H9 (cell line): ENCODE data around the gene CENPO. TPM values are rescaled to one million over a fixed set of nuclear protein-coding genes. Genes with fewer than 3 reads are reported as not detected.

Experiments used
- DNase-seq: peaks from one replicate; pipeline ENCODE4 v3.0.0-alpha.2; 2017
- H2AFZ ChIP-seq: one replicate; pipeline ENCODE4 v1.6.1; 2013; ENCODE audit warnings: mild to moderate bottlenecking, low read length, control low read depth, moderate library complexity
- H2AK5ac ChIP-seq: 2 replicates; pipeline ENCODE4 v1.6.1; 2013; ENCODE audit warnings: low read length, control low read depth, mixed read lengths; ENCODE audit not compliant: insufficient read length
- H2BK120ac ChIP-seq: one replicate; pipeline ENCODE4 v1.6.1; 2013; ENCODE audit warnings: low read depth, mild to moderate bottlenecking, low read length, control low read depth, inconsistent platforms; ENCODE audit not compliant: poor library complexity, severe bottlenecking
- H2BK12ac ChIP-seq: 2 replicates; pipeline ENCODE4 v1.6.1; 2013; ENCODE audit warnings: low read length, control low read depth, mixed read lengths, low read depth; ENCODE audit not compliant: insufficient read length
- H2BK15ac ChIP-seq: 2 replicates; pipeline ENCODE4 v1.6.1; 2013; ENCODE audit warnings: low read depth, low read length, control low read depth
- H2BK20ac ChIP-seq: one replicate; pipeline ENCODE4 v1.6.1; 2013; ENCODE audit warnings: low read depth, mild to moderate bottlenecking, low read length, control low read depth, inconsistent platforms; ENCODE audit not compliant: poor library complexity, severe bottlenecking
- H2BK5ac ChIP-seq: 2 replicates; pipeline ENCODE4 v1.6.1; 2013; ENCODE audit warnings: low read length, control low read depth, mixed read lengths; ENCODE audit not compliant: insufficient read length
- H3K14ac ChIP-seq: 2 replicates; pipeline ENCODE4 v1.6.1; 2013; ENCODE audit warnings: low read length, control low read depth; ENCODE audit not compliant: insufficient read depth
- H3K18ac ChIP-seq: 2 replicates; pipeline ENCODE4 v1.6.1; 2013; ENCODE audit warnings: low read depth, mild to moderate bottlenecking, mixed read lengths, low read length, control low read depth; ENCODE audit not compliant: insufficient read length
- H3K23ac ChIP-seq: 2 replicates; pipeline ENCODE4 v1.6.1; 2013; ENCODE audit warnings: low read length, control low read depth, mixed read lengths, low read depth; ENCODE audit not compliant: insufficient read length
- H3K23me2 ChIP-seq: 2 replicates; pipeline ENCODE4 v1.6.1; 2013; ENCODE audit warnings: low read depth, mild to moderate bottlenecking, mixed read lengths, low read length, control low read depth; ENCODE audit not compliant: insufficient read length, poor library complexity, severe bottlenecking
- H3K27ac ChIP-seq: 2 replicates; pipeline ENCODE4 v1.5.1; 2013; ENCODE audit warnings: low read length, control low read depth, mixed read lengths, low read depth; ENCODE audit not compliant: insufficient read length
- H3K27me3 ChIP-seq: 2 replicates; pipeline ENCODE4 v1.6.1; 2013; ENCODE audit warnings: low read length, control low read depth, inconsistent platforms; ENCODE audit not compliant: insufficient read depth
- H3K4ac ChIP-seq: 2 replicates; pipeline ENCODE4 v1.6.1; 2013; ENCODE audit warnings: low read depth, mild to moderate bottlenecking, control low read depth, inconsistent platforms, low read length, moderate library complexity
- H3K4me1 ChIP-seq: 2 replicates; pipeline ENCODE4 v1.6.1; 2013; ENCODE audit warnings: low read length, control low read depth, inconsistent platforms; ENCODE audit not compliant: insufficient read depth
- H3K4me2 ChIP-seq: 2 replicates; pipeline ENCODE4 v1.6.1; 2013; ENCODE audit warnings: low read length, control low read depth, mixed read lengths; ENCODE audit not compliant: insufficient read length, insufficient read depth
- H3K56ac ChIP-seq: 2 replicates; pipeline ENCODE4 v1.6.1; 2013; ENCODE audit warnings: low read depth, mild to moderate bottlenecking, mixed read lengths, low read length, control low read depth; ENCODE audit not compliant: insufficient read length
- H3K79me1 ChIP-seq: 2 replicates; pipeline ENCODE4 v1.6.1; 2013; ENCODE audit warnings: low read depth, mild to moderate bottlenecking, moderate library complexity, low read length, control low read depth, inconsistent platforms; ENCODE audit not compliant: insufficient read depth, poor library complexity, severe bottlenecking
- H3K79me2 ChIP-seq: 2 replicates; pipeline ENCODE4 v1.6.1; 2013; ENCODE audit warnings: low read length, control low read depth, inconsistent platforms; ENCODE audit not compliant: insufficient read depth
- H3K9ac ChIP-seq: 2 replicates; pipeline ENCODE4 v1.6.1; 2013; ENCODE audit warnings: low read length, control low read depth, mixed read lengths; ENCODE audit not compliant: insufficient read length; ENCODE audit errors: extremely low read depth
- H3K9me3 ChIP-seq: one replicate; pipeline ENCODE4 v1.6.1; 2013; ENCODE audit warnings: low read depth, low read length, inconsistent platforms; ENCODE audit not compliant: control insufficient read depth
- H3T11ph ChIP-seq: one replicate; pipeline ENCODE4 v1.6.1; 2013; ENCODE audit warnings: mild to moderate bottlenecking, low read length, control low read depth, inconsistent platforms
- H4K20me1 ChIP-seq: one replicate; pipeline ENCODE4 v1.6.1; 2013; ENCODE audit not compliant: control insufficient read depth, insufficient read length, insufficient read depth
- H4K5ac ChIP-seq: 2 replicates; pipeline ENCODE4 v1.6.1; 2013; ENCODE audit warnings: low read depth, mild to moderate bottlenecking, mixed read lengths, low read length, control low read depth; ENCODE audit not compliant: insufficient read length
- H4K8ac ChIP-seq: replicated peaks from 2 replicates; pipeline ENCODE4 v1.6.1; 2013; ENCODE audit warnings: low read length, control low read depth, mixed read lengths, low read depth; ENCODE audit not compliant: insufficient read length
- H4K91ac ChIP-seq: 2 replicates; pipeline ENCODE4 v1.6.1; 2013; ENCODE audit warnings: low read depth, mild to moderate bottlenecking, moderate library complexity, mixed read lengths, low read length, control low read depth; ENCODE audit not compliant: insufficient read length
- H3K27ac Mint-ChIP-seq, 3 experiments: 2 replicates in 2 of 3; 3 replicates in 1 of 3; pipeline ENCODE4 v1.8.0; 2020 to 2021; ENCODE audit warnings: mixed read lengths in 3 of 3, mild to moderate bottlenecking in 1 of 3, moderate library complexity in 1 of 3
- H3K27me3 Mint-ChIP-seq: 2 replicates; pipeline ENCODE4 v1.8.0; 2021; ENCODE audit warnings: low read depth, mild to moderate bottlenecking, moderate library complexity, mixed read lengths
- H3K36me3 Mint-ChIP-seq, 3 experiments: 2 replicates in 2 of 3; 3 replicates in 1 of 3; pipeline ENCODE4 v1.8.0; 2020 to 2021; ENCODE audit warnings: low read depth in 3 of 3, mixed read lengths in 3 of 3; ENCODE audit not compliant: insufficient read depth in 1 of 3
- H3K4me1 Mint-ChIP-seq, 2 experiments: 2 replicates each; pipeline ENCODE4 v1.8.0; 2020; ENCODE audit warnings: mixed read lengths in 2 of 2
- H3K4me3 Mint-ChIP-seq, 2 experiments: 2 replicates in 1 of 2; 3 replicates in 1 of 2; pipeline ENCODE4 v1.8.0; 2020 to 2021; ENCODE audit warnings: mild to moderate bottlenecking in 2 of 2, mixed read lengths in 2 of 2, moderate library complexity in 1 of 2
- H3K9me3 Mint-ChIP-seq, 2 experiments: 2 replicates in 1 of 2; 3 replicates in 1 of 2; pipeline ENCODE4 v1.8.0; 2020; ENCODE audit warnings: mild to moderate bottlenecking in 2 of 2, mixed read lengths in 2 of 2, moderate library complexity in 1 of 2
- WGBS: extraction: QIAGEN DNeasy Blood & Tissue Kit; methylation state at CpG from one replicate; pipeline ENCODE4 v1.1.7; 2013; ENCODE audit warnings: missing lambda C conversion rate, low lambda C conversion rate, mixed read lengths; ENCODE audit not compliant: insufficient read length; ENCODE audit errors: extremely low coverage; 5-methylcytosine and 5-hydroxymethylcytosine counted together
- total RNA-seq: library from RNA; stranded (reverse); gene quantifications from 2 replicates; pipeline ENCODE4 v1.2.1, GENCODE V29; 2021
- TF ChIP-seq, protein P1 (sequence below): fragments of 200-600 bp; sonication (generic); conservative IDR thresholded peaks from 3 replicates; pipeline ENCODE4 v1.8.0; 2021; ENCODE audit warnings: antibody characterized with exemption, mild to moderate bottlenecking

Gene CENPO
- total RNA-seq, 1 experiment from 2014 or later = 49.5 TPM

- H4K5ac ChIP-seq = no peak overlapping the region
- no peak overlapping the region for H2BK15ac ChIP-seq
- DNase-seq = no peak
- peaks cover 7 to 9% of the 10 kb centered on the region in 2 experiments; a peak in 3 of 4 replicates for H3K4me1 Mint-ChIP-seq
- WGBS = no CpG with 5 or more reads among the region's 12 CpGs
- H3K79me1 ChIP-seq = no peaks in the 10 kb centered on the region
- peaks cover 24 to 33% (median 32%) of the 10 kb centered on the region in 3 experiments for H3K36me3 Mint-ChIP-seq
- H4K8ac ChIP-seq = no peak overlapping the region
- H3K14ac ChIP-seq = no peak overlapping the region; the same call in 1 of the 2 replicates
- H3K4me1 ChIP-seq = no peaks in the 10 kb centered on the region
- no peak overlapping the region for H2BK20ac ChIP-seq
- H3K18ac ChIP-seq = no peak overlapping the region
- no peaks in the 10 kb centered on the region for H4K20me1 ChIP-seq
- H3K9me3 Mint-ChIP-seq = peaks cover 17 to 20% of the 10 kb centered on the region in 2 experiments
- no peaks in the 10 kb centered on the region for H3K79me2 ChIP-seq
- H2BK5ac ChIP-seq = no peak overlapping the region
- no peaks in the 10 kb centered on the region; the same call in 1 of the 2 replicates for H3K27me3 Mint-ChIP-seq
- H3K9ac ChIP-seq = no peak overlapping the region
- H3K27ac ChIP-seq = no peak overlapping the region
- no peak overlapping the region for H3K56ac ChIP-seq
- H2AK5ac ChIP-seq = no peak overlapping the region
- no peak overlapping the region for H3K23ac ChIP-seq
- no peak overlapping the region for H2BK12ac ChIP-seq
- no peak overlapping the region for H3K4me2 ChIP-seq
- no peak overlapping the region for H3T11ph ChIP-seq
- TF ChIP-seq, protein P1, sequence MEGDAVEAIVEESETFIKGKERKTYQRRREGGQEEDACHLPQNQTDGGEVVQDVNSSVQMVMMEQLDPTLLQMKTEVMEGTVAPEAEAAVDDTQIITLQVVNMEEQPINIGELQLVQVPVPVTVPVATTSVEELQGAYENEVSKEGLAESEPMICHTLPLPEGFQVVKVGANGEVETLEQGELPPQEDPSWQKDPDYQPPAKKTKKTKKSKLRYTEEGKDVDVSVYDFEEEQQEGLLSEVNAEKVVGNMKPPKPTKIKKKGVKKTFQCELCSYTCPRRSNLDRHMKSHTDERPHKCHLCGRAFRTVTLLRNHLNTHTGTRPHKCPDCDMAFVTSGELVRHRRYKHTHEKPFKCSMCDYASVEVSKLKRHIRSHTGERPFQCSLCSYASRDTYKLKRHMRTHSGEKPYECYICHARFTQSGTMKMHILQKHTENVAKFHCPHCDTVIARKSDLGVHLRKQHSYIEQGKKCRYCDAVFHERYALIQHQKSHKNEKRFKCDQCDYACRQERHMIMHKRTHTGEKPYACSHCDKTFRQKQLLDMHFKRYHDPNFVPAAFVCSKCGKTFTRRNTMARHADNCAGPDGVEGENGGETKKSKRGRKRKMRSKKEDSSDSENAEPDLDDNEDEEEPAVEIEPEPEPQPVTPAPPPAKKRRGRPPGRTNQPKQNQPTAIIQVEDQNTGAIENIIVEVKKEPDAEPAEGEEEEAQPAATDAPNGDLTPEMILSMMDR = no peak
- no peak overlapping the region for H3K4ac ChIP-seq
- H2AFZ ChIP-seq = no peak overlapping the region
- no peak overlapping the region for H2BK120ac ChIP-seq
- H3K23me2 ChIP-seq = no peaks in the 10 kb centered on the region
- H3K27ac Mint-ChIP-seq = 0 out of 7 replicates have a peak overlapping the region, but pooled peaks of 1 of the 3 experiments have one; percentile 24
- no peaks in the 10 kb centered on the region for H3K27me3 ChIP-seq
- H3K9me3 ChIP-seq = peaks cover 2% of the 10 kb centered on the region
- H4K91ac ChIP-seq = no peak overlapping the region
- no peak overlapping the region for H3K4me3 Mint-ChIP-seq
These were observed 50.2 kb downstream of the CENPO start for GRCh38 chr2:24843330-24843860.
